NCI-H1105 treated with DMSO at 0.1 percent for 48 hours (cell line): ENCODE data around the gene KCNH3.
"Not testable (repeated sequence)": the region's sequence is repeated elsewhere in the genome, so short reads cannot be mapped to it uniquely, and the experiment has no call there.

ENCODE experiments used
- DNase-seq: peaks from one replicate; lab custom pipeline; 2025; lab: John Stamatoyannopoulos, UW

Gene KCNH3, protein sequence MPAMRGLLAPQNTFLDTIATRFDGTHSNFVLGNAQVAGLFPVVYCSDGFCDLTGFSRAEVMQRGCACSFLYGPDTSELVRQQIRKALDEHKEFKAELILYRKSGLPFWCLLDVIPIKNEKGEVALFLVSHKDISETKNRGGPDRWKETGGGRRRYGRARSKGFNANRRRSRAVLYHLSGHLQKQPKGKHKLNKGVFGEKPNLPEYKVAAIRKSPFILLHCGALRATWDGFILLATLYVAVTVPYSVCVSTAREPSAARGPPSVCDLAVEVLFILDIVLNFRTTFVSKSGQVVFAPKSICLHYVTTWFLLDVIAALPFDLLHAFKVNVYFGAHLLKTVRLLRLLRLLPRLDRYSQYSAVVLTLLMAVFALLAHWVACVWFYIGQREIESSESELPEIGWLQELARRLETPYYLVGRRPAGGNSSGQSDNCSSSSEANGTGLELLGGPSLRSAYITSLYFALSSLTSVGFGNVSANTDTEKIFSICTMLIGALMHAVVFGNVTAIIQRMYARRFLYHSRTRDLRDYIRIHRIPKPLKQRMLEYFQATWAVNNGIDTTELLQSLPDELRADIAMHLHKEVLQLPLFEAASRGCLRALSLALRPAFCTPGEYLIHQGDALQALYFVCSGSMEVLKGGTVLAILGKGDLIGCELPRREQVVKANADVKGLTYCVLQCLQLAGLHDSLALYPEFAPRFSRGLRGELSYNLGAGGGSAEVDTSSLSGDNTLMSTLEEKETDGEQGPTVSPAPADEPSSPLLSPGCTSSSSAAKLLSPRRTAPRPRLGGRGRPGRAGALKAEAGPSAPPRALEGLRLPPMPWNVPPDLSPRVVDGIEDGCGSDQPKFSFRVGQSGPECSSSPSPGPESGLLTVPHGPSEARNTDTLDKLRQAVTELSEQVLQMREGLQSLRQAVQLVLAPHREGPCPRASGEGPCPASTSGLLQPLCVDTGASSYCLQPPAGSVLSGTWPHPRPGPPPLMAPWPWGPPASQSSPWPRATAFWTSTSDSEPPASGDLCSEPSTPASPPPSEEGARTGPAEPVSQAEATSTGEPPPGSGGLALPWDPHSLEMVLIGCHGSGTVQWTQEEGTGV

DNA sequence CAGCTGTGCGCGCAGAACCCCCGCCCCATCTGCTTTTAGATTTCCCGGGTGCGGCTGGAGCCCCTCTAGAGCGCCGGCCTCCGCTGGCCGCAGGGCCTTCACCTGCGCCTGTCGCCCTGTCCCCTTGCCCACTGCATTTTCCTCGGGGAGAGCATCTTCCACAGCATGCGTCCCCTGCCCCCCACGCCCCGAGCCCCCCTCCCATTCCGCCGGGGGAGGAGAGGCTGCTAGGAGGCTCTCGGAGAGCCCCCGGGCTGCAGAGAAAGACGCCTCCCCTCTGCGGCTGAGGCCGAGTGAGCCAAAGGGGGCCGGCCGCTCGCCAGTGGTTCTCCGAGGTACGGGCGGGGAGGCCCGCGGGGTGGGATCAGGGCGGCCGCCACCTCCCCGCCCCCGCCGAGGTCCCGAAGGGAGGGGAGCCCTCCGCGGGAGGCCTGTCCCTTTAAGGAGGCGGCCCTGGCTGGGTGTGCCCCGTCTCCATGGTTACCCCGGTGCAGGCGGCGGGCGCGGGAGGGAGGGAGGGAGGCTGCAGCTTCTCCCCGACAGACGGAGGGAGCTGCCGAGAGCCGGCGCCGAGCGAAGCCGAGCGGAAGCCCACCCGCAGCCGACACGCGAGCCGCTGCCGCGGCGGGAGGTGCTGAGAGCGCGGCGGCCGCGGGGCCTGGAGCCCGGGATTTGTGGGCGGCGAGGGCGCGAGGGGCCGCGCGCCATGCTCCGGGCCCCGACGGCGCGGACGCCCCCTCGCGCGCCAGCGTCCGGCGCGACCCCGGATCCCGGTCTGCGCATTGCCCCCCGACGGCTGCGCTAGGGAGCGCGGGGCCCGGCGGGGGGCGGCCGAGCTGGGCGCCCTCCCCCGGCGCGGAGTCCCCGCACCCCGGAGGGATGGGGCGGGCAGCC, at the start of gene KCNH3:
Gene KCNH3 (plus strand): TSS at position 521 of the 894 bp plus-strand sequence. CDS start 387 bp downstream, outside the sequence.
- DNase-seq = peak; percentile 74

DNA sequence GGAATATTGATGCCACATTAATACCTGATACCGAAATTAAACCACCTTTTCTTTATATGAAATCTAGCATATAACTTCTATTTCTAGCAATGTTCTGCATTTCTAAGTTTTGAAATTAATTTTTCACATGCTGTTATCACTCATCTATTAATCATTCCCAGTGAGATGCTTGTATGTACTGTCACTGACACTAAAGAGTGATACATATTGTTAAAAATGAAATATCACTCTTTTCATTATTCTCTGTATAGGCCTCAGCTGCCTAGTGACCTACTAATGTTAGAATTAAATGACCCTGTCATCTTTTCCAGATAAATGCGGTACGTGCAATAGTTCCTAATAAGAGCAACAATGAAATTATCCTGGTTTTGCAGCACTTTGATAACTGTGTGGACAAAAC, 49.7 kb upstream of the KCNH3 start:
- DNase-seq = no peak

DNA sequence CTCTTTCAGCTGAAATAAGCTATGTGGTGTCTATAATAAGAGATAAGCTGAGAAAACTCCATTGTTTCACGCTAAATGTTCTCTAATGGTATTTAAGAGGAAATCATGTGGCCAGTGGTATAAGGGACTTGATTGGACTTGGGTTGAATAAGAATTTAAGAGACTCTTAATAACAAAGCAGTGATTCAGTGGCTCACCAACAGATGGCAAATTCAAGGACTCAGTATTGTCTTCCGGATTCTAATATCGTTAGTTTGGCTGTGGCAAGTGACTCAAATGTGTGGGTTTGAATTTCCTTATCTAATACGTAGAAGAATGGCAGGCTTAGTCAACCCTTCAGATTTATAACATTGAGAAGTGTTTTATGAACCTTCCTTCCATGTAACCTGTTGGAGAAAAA, 49.1 kb upstream of the KCNH3 start:
- DNase-seq = no peak

DNA sequence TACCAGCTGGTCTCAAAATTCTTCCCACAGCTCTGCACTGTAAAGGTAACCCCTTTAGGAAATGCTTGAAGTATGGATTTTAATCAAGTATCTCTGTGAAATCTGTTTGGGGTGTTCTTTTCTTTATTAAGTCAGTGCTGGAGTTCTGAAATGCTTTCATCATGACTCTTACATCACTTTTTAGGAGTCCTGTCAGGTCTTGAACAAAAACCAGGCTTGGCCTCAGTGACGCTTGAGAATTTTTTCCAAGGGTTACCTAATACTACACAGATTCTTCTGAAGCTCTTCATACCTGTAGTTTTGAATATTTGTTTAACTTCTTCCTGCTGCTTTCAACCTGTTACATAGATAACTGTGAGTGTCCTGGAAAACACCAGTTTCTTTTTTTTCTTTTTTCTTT, 47.0 kb upstream of the KCNH3 start:
- no peak for DNase-seq

DNA sequence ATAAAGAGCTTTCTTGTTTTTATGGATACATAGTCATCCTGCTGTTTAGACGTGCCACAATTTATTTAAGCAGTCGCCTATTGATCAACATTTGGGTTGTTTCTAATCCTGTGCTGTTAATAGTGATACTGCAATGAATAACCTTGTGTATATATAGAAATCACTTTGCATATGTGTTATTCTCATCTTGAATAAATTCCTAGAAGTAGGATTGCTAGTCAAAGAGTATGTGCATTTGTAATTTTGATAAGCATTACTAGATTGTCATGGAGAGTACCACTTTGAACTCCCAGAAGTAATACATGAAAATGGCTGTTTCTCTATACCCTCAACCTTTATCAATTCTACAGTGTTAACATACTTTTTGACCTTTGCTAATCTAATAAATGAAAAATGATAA, 44.9 kb upstream of the KCNH3 start:
- DNase-seq = no peak

DNA sequence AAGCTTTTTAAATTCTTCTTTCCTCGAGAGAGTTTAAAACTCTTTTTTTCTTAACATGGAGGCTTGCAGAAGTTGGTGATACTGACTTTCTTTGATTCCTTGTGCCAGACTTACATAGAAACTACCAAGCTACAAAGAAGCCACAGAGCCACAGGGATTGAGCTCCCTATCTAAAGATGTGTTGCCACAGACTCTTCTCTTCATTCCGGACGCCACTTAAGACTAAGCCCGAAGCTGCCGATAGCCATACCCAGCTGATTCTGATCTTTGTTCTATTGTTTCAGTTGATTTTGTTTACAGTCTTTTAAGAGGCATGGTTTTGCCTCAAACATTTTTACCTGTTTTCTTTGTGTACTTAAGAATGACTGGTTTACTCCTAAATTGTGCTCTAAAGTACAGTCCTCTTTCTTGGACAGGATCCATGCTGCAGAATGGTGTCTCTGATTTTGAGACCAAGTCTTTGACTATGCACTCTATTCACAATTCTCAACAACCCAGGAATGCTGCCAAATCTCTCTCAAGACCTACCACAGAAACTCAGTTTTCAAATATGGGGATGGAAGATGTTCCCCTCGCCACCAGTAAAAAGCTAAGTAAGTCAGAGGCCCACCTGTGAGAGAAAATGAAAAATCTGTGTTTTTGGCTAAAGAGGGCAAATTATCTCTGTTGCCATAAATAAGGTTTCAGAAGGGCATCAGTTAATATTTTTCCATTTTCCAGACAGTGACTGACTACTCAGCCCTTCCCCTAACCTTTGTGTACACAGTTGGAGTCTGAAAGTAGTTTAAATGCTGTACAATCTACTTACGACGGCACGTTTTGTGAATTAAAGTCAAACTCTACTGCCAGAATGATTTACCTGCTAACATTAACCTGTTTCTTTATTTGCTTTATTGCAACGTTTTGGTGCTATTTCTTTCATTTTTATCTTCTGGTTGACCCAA, 42.1 kb upstream of the KCNH3 start:
- DNase-seq = no peak

DNA sequence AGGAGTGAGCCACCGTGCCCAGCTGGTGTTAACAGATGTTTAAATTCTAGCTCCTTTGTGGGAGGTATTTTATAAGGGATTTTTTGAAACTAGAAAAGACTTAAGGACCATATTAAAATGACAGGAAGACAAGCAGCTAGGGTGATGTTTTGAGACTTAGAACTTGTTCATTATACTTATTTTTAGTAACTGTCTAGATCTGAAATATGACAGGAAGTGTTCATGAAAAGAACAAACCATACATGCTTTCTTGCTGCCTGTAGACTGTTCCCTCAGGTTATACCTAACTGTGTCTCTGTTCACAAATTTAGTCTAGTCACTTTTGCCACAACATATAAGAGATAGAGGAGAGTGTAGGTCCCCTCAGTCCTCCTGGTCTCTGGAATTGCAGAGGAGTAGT, 36.9 kb upstream of the KCNH3 start:
- no peak for DNase-seq

DNA sequence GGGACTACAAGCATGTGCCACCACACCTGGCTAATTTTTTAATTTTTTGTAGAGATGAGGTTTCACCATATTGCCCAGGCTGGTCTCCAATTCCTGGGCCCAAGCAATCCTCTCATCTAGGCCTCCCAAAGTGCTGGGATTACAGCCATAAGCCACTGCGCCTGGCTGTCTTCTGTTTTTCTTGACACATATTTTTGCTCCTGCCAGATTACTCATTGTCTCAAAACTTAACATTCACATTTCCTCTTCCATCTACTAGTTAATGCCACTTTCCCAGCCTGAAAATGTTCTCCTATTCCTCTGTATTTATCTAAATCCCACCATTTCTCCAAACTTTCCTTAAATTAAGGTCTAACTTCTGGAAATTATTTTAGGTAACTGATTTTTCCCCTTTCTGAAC, 36.2 kb upstream of the KCNH3 start:
- DNase-seq = no peak

DNA sequence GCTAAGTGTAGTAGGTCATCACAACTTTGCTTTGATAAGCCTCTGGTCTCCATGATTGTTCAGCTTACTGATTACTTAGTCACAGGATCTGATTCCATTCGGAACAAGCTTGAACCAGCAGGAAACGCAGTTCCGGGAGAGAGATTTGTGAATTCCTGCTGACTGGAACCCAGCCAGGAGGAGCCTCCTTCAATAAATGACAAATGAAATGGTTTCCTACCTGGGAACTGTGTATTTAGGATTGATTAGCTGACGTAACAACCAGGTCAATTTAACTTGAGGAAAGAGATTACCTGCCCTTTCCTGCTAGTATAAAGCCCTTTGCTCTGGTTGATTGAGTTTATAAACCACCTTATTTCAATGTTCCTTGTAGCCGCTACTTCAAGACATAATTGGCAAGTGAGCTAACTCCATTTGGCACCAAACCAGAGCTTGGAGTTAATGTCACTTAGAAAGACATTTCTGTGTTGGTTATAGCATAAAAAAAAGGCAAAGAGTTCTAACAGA, 35.1 kb upstream of the KCNH3 start:
- DNase-seq = peak; percentile 9

DNA sequence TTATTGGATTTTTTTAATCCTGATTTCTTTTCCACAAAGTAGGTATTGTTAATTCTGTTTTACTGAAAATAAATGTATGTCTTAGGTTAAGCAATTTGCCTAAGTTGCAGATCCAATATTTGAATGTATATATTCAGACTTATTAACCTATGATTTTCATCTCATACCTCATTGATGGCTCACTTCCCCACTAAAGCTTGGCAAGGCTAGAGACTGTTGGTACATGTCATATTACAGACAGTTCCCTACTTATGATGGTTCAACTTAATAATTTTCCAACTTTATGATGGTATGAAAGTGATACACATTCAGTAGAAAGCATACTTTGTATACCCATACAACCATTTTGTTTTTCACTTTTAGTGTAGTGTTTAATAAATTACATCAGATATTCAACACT, 33.2 kb upstream of the KCNH3 start:
- DNase-seq = no peak

DNA sequence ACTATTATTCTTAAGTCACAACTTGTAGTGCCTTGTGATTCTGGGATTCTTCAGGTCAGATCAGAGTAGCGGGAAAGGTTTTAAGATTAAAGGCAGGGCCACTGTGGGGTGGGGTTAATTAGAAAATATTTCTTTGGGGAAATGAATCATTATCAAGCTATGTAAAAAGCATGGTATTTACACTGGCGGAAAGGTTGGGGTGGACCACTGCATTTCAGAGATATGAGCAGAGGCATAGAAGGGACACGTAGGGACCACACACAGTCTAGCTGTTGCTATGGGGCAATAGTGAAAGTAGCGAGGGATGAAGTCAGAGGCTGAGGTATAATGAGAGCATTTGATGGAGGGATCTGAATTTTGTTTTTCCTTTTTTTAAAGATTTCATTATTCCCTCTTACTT, 31.7 kb upstream of the KCNH3 start:
- DNase-seq = no peak

DNA sequence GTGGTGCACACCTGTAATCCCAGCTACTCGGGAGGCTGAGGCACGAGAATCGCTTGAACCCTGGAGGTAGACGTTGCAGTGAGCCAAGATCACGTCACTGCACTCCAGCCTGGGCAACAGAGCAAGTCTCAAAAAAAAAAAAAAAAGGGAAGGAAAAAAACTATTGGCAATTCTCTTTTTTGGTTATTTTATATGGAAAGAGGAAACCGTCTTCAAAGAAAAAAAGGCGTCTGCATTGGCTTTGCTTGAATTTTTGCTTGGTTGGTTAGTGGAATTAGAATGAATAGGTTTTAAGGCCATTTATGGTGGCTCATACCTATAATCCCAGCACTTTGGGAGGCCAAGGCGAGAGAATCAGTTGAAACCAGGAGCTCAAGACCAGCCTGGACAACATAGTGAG, 29.1 kb upstream of the KCNH3 start:
- not testable (repeated sequence) for DNase-seq

DNA sequence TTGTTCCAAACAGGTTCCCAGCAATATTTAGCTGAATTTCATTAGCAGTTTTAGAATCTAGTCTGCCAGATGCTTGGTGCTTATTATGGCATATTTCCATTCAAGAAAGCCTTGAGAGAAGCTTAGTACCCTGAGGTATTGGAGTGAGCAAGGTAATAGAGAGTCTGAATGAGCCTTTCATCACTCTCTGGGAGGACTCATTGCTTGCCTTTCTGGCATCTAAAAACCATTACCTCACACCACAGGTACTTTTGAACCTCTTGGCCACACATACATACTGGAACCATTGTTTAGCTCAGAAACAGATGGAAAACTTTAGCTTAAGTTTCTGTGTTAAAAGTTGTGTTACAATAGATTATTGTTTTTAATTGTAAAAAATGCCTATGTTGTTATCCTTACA, 27.4 kb upstream of the KCNH3 start:
- no peak for DNase-seq

DNA sequence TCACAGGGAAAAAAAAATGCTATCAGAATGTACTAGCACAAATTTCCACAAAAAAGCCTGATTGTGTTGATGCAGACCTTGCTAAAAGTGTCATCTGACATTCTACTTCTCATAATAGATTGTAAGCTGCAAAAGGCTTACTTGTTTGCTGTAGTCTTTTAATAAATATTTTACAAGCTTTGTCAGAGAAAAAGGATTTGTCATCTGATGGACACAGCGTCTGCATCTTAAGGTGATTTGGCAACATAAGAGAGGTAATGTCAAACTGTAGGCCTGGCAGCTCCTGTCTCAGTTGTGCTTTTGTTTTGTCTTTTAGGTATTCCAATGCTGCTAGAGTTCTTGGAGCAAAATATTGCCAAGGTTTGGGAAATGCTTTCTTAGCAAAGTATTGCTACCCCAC, 26.3 kb upstream of the KCNH3 start:
- no peak for DNase-seq

DNA sequence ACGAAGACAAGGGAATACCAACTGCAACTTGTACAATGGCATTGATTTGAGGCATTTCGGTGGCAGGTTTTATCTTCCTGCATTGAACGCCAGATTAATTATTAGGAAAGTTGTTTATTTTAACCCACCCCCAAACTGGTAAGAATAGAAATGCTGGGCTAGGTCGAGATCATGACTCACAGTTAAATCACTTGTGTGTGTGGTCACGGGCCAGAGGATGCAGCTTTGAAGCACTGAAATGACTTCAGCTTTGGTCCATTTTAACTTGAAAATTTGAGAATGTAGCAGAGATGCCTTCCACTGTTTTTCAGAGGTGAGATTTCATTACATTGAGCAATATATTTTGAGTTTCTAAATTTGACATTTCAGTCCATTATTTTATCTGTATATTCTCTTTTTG, 23.6 kb upstream of the KCNH3 start:
- DNase-seq = no peak

DNA sequence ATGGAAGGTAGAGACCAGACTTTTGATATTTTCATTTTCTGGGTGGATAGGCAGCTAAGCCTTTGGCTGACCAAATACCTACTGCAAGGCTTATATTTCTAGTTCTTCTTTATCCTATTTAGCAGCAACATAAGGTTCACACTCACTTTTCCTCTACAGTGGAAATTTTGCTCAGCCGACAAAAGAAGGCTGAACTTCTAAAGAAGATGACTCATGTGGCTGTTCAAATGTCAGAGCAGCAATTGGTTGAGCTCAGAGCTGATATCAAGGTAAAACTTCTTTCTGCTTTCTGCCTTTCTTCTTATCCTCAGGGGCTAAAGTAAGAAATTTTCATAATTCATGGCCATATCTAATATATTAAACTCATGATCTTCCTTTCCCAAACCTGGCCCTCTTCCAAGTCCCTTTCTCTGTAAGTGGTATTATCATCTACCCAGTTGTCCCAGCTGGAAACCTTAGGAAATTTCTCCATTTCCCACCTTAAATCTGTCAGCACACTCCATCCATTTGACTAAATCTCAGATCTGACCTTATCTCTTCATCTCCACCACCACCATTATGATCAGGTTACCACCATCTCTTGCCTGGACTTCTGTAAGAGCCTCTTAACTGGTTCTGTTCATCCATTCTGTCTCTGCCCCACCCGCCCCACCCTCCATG, 19.8 kb upstream of the KCNH3 start:
- no peak for DNase-seq

DNA sequence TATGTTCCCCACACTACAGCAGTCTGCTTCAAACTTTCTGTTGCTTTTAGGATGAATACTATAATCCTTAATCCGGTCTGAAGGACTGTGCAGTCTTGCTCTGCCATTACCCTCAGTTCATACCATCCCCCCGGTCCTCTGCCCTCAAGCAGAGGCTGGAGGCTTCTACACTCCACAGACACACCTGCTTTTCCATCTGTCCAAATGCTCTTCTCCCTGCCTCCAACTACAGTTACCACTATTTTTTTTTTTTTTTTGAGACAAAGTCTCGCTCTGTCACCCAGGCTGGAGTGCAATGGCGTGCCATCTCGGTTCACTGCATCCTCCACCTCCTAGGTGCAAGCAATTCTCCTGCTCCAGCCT, 19.3 kb upstream of the KCNH3 start:
- no peak for DNase-seq

DNA sequence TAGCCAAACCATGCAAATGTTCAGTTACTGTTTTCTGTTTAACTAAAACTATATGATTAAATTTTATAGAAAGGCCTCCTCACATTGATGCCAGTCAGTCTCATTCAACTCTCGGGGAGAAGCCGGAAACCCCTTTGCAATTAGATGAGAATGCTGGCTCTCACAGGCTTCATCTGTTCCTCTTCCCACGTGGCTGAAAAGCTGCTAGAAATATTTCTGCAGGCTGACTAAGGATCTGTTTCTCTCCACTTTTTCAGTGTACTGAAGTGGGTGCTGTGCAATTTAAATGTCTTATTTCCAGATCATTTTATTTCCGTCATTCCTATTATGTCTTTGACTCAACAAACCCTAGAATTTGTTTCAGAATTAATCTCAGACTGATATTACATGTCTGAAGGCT, 17.4 kb upstream of the KCNH3 start:
- no peak for DNase-seq

DNA sequence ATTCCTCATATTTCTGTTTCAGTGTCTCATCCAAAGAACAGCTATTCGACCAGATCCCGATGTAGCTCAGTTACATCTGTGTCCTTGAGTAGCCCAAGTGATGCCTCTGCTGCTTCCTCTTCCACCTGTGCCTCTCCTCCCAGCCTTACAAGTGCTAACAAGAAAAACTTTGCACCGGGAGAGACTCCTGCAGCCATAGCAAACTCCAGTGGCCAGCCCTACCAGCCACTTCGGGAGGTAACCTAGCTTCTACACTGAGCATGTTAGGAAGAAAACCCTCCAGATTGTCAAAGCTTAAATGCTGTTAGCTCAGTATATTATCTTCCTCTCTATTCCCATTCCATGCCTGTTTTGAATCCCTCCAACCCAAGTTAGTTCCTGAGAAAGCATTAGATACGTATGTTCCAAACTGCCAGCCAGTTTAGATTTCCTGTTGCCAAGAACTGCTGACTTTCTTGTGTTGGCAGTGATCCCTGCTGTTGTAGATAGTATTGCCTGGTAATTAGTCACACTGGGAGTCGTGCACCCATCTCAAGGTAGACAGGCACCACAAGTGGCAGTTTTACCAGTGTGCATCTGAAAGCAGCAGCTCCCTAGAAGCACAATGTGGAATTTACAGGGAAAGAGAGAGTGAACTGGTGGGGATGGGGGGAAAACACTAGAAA, 14.0 kb upstream of the KCNH3 start:
- DNase-seq = no peak
